ENCODE measurements around the gene RD3L.
"Not testable (repeated sequence)": the region's sequence is repeated elsewhere in the genome, so short reads cannot be mapped to it uniquely, and the experiment has no call there.

RD3L gene

DNA sequence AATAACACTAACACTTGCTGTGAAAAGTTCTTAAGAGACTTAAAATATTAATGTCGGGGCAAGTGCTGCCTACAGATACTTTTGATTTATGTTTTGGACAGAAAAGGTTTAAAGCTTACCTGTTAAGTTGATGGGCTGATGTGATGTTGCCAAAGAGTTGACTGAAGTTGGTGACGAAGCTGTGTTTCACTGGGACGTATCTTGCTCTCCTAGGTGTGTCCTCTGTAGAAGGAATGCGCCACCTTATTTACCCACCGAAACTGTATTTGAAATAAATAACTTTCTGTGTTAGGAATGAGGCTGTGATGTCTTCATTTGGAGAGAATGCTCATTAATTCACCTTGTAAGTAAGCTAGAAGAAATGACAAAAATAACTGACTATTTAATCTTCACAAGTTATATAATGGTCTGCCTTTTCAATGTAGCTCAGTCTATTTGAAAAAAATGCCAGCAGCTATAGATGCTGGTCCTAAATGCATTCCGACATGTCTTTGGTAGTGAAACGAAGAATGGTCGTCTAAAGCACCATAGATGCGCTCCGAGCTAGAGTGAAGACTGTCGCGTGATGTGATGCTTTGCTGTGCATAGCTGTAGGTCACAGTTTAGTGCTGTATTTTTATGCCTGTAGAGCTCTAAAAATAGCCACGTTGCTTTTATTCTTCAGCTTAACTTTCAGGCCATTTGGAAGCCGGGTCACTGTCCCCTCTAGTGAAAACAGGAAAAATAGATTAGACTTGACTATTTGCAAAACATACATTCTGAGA is at the start of gene RD3L:
Gene RD3L (minus strand): TSS at position 557 of the 764 bp plus-strand sequence. CDS start 834 bp downstream, outside the sequence.
- no peak for DNase-seq

- no peak for DNase-seq
These were observed 47.6 kb upstream of the RD3L start for GRCh38 chr14:103989964-103990363.

- no peak for DNase-seq
These were observed 46.7 kb upstream of the RD3L start for GRCh38 chr14:103989034-103989433.

- DNase-seq: no peak
These were observed 41.9 kb upstream of the RD3L start for GRCh38 chr14:103984196-103984595.

DNA sequence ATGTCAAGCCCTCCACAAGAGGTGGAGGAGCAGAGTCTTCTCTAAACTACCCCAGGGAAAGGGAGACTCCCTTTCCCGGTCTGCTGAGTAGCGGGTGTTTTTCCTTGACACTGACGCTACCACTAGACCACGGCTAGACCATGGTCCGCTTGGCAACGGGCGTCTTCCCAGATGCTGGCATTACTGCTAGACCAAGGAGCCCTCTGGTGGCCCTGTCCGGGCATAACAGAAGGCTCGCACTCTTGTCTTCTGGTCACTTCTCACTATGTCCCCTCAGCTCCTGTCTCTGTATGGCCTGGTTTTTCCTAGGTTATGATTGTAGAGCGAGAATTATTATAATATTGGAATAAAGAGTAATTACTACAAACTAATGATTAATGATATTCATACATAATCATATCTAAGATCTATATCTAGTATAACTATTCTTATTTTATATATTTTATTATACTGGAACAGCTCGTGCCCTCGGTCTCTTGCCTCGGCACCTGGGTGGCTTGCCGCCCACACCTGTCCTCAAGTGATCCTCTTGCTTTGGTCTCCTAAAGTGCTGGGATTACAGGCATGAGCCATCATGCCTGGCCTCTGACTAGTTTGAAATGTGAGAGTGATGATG is 38.4 kb upstream of the RD3L start:
- DNase-seq: not testable (repeated sequence)

GRCh38 chr14:103974575-103974974 is 32.2 kb upstream of the RD3L start:
- DNase-seq: no peak

DNA sequence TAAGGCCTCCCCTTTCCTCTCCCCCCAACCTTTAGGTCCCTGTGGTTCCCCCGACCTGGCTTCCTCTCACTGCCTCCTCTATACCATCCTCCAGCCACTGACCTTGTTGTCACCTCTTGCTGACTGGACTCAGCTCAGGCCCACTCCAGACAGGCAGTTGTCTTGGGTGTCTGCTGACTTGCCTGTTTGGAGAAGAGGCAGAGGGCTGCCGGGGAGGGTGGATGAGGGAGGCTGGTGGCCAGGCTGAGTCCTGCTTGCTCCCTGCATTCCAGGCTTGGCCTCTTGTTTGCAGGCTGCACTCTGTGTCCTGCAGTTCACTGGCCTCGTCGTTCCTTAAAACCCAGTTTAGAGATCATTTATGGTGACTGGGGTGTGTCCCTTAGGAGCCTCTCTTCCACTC is 31.0 kb upstream of the RD3L start:
- DNase-seq: no peak

- DNase-seq: no peak
These were observed 27.6 kb upstream of the RD3L start for GRCh38 chr14:103969961-103970360.

DNA sequence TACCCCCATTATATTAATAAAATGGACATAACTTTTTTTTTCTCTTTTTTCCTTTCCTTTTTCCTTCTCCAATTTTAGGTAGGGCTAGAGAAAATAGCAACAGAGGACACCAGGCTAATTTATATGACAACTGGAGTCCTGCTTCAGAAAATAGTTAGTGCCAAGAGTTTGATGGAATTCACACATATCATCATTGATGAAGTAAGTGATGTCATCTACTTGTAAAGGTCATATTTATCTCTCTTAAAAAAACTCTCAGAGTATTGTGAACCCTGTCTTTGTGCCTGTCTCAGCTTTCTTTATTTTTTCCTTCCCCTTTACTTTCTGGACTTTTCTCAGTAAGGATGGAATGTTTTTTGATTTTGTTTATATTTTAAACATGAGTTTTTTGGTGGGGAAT is 24.3 kb upstream of the RD3L start:
- DNase-seq: no peak

- DNase-seq: no peak
These were observed 19.7 kb upstream of the RD3L start for GRCh38 chr14:103961928-103962578.

DNA sequence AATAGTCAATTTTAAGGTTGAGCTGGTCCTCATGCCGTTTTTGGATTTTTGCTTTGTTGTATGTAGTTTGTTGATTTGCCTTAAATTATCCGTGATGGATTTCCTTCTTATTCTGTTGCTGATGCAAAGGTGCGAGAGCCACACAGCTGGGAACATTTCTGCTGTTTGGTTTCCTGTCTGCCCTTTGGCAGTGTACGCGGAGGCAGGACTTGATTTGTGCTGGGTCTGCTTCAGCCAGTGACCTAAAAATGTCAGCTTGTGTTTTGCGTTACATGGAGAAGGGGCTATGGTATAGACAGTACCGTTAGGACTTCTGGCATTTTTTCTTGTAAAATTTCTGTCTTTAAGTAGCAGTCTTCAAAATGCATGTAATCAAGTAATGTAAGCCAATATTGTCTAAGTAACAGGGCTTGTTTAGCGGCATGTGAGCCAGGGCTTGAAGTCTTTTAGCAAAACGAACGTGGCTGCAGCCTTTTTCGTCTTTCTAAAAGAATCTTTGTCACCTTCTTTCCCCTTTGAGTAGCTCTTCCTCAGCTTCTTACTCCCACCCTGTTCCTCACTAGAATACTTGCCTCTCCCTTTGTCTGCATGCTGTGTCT is 18.2 kb upstream of the RD3L start:
- DNase-seq: no peak

DNA sequence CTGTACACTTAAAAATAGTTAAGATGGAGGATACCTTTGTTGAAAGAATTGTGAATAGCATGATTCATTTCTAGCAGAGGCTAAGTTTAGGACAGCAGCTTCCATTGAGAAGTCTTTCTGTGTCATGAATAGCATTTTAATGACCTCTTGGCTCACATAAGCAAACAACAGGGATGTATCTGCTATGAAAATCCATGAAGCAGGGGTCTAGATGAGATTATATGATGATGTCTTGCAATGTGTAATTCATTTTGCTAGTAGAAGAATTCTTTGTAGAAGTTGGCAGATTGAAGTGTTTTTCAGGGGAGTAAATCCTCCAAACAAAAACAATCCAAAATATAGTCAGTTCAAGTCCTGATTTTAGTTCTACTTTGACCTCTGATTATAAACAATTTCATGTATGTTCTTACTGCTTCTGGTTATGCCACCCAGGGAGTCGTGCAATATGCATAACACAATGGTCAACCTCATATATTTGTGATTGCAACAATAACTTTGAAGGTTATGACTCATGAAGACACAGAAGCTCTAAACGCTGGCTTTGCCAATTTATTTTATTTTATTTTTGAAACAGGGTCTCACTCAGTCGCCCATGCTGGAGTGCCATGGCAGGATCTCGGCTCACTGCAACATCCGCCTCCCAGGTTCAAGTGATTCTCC is 6.9 kb upstream of the RD3L start:
- DNase-seq: peak; percentile 64

GRCh38 chr14:103948442-103948841 is 6.1 kb upstream of the RD3L start:
- DNase-seq: no peak

GRCh38 chr14:103946975-103947374 is 4.6 kb upstream of the RD3L start:
- no peak for DNase-seq

DNA sequence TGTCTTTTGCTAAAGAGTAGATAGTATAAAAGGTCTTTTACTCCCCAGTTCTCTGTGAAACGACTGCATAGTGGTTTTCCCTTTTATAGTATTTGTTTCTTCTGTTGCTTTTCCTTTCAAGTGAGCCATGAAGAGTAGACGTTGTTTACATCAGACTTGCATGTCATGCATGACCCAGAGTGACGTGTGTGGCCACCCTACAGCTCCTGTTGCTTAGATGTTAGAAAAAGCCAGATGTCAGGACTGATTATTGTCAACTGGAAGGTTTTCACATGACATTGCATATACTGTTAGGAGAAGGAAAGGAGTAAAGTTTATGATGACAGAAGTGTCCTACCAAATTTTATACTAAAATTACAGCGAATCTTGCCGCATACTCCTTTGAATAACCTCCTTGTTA is 1.3 kb upstream of the RD3L start:
- no peak for DNase-seq

DNA sequence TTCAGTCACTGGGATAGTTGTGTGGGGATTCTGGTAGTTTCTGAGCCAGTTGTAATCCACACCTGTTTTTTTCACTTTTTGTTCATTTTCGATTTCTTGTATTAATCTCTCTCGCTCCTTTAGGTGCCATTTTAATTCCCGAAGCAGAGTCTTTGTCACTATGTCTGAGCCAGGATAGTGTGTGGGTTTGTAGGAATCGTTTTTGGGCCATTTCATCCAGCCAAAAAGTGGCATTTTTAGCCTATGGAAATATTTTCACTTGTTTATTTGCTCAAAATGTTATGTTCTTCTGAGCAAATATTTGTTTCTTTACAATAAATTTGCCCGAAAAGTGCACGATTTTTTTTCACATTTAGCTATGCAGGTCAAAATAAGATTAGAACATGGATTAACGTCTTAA is 867 bp downstream of the RD3L start:
- no peak for DNase-seq

- no peak for DNase-seq
These were observed 7.2 kb downstream of the RD3L start for GRCh38 chr14:103935102-103935501.

GRCh38 chr14:103932791-103933490 is 9.4 kb downstream of the RD3L start:
- peak; percentile 39 for DNase-seq

GRCh38 chr14:103931422-103931821 is 10.9 kb downstream of the RD3L start:
- peak; percentile 89 for DNase-seq

DNA sequence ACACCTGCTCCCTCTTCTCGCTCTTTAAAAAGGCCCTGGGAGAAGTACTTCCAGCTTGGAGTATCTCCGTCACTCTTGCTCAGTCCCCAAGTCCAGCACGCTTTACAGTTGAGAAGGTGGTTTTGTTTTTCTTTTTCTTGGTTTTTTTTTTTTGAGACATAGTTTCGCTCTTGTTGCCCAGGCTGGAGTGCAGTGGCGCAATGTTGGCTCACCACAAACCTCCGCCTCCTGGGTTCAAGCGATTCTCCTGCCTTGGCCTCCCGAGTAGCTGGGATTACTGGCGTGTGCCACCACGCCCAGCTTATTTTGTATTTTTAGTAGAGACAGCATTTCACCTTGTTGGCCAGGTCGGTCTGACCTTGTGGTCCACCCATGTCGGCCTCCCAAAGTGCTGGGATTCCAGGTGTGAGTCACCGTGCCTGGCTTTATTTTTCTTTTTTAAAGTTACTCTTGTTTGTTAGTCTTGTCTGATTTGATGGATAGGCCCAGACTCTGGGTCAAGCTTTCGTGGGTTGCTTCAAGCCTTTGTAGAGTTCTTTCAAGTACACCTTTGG is 12.2 kb downstream of the RD3L start:
- DNase-seq: peak; percentile 48

DNA sequence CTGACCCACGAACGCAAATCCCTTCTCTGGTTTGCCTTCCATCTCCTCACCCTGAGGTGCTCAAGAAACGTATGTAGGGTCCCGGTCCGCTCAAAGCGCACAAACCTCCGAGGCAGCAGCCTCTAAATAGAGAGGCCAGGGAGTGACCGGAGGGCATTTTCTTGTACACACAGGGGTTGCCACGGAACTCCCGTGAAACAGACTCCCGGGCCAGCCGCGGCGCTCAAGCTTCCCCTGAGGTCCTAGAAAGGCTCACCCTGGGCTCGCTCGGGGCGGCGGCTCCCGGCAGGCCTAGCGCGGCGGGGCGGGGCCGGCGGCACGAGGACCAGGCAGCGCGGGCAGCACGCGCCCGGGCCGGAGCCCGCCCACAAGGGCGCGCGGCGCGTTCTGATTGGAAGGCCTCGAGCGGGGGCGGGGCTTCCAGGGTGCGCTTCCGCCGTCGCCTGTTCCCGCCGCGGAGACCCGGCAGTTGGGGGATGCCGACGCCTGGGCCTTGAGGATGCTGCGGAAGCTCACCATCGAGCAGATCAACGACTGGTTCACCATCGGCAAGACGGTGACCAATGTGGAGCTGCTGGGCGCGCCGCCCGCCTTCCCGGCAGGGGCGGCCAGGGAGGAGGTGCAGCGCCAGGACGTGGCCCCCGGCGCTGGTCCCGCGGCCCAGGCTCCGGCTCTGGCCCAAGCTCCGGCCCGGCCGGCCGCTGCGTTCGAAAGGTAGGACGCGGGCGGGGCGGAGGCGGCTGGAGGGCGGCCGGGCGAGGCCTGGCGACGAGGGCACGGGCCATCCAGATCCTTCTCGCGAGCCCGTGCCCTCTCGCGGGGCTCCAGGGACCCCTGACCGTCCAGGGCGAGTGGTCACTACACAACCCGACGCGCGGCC is 14.1 kb downstream of the RD3L start, which contains the start of gene TDRD9:
Gene TDRD9 (plus strand): TSS at position 446 of the 880 bp plus-strand sequence. CDS start 54 bp downstream, at position 500.
- DNase-seq: no peak

All from inflammatory macrophage treated with lipopolysaccharide for 4 hours (primary cell).